HG03108 (cell line): ENCODE results near the gene EFNA3.

Experiments used
- ATAC-seq: cut with Tn5 transposase; IDR thresholded peaks from one replicate; pipeline ENCODE4 v1.9.1; 2021; ENCODE audit warnings: moderate library complexity; ENCODE audit not compliant: unreplicated experiment

EFNA3 gene

GRCh38 chr1:155128755-155129473 is 50.3 kb downstream of the EFNA3 start:
- ATAC-seq = no peak

DNA sequence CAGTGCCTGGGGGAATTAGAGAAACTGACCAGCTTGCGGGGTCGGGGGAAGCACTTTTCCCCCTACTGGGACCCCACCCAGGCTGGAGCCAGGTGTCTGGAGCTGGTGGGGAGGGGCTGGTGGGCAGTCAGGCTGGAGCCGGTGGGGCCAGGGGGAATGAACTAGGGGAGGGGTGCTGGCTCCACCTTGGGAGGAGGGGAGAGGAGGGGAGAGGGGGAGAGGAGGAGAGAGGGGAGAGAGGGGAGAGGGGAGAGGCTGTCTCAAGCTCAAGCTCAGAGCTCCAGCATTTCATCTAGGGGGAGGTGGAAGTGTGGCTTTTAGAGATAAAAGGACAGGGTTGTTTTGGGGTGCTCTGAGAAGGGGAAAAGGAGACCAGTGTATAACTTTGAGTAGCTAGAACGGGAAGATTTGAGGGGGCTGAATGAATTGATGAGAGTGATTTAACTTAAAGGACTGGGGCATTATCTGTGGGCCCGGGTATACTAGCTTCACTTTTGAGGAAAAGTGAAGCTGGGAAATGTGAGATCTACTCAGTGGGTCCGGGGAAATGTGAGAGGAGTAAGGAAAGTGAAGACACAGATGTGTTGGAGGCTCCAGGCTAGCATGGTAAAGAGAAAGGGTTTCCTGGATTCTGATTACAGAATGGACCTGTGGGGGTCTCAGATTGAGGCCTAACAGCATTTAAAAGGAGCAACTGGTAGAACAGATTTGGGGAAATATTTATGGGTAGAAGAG is 51.8 kb downstream of the EFNA3 start:
- ATAC-seq = no peak

- ATAC-seq = no peak
Measured at GRCh38 chr1:155131285-155131684, 52.6 kb downstream of the EFNA3 start.

DNA sequence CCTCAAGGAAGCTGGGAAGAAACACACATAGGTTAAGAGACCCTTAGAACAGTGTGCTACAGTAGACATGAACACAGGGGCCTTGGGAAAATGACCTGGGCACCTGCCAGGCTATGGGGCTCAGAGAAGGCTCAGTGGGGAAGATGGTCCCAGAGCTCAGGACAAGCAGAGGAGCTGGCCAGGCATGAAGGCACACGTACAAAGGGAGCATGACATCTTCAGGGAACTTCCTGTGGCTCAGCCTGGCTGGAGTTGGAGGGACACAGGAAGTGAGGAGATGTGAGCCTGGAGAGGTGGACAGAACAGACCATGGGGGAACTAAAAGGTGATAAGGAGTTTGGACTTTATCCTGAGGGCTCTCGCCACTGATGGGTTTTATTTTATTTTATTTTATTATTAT is 53.2 kb downstream of the EFNA3 start:
- no peak for ATAC-seq

GRCh38 chr1:155133799-155134281 is 55.2 kb downstream of the EFNA3 start:
- ATAC-seq = no peak

DNA sequence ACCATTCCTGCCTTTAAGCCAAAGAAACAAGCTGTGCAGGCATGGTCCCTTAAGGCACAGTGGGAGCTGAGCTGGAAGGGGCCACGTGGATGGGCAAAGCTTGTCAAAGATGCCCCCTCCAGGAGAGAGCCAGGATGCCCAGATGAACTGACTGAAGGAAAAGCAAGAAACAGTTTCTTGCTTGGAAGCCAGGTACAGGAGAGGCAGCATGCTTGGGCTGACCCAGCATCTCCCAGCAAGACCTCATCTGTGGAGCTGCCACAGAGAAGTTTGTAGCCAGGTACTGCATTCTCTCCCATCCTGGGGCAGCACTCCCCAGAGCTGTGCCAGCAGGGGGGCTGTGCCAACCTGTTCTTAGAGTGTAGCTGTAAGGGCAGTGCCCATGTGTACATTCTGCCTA is 55.7 kb downstream of the EFNA3 start:
- no peak for ATAC-seq

- ATAC-seq = no peak
Measured at GRCh38 chr1:155134880-155135414, 56.3 kb downstream of the EFNA3 start.

- ATAC-seq = peak; percentile 64
Measured at GRCh38 chr1:155135415-155136028, 56.9 kb downstream of the EFNA3 start, which contains the start of gene SLC50A1. Gene SLC50A1 (plus strand): TSS chr1:155135852. CDS start chr1:155135912, 60 bp downstream.

GRCh38 chr1:155136748-155137147 is 58.1 kb downstream of the EFNA3 start:
- ATAC-seq = no peak
